ENCODE results near the gene BNIP2.

DNA sequence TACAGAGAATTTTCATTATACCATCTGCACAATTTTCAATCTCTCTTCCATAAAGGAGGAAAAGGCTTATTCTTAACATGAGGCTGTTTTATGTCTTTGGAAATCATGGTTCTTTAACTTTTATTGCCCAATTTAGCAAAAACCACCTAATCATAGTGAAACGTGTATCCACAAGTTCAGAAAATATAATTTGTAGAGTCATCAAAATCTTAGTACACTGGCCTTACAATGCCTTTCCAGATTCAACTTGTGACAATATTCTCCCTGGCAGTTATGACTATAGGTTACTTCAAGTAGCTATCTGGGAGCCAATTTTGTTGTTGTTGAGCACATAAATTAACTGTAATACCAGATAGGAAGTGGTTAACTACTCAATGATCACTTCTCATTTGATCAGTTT is 10.9 kb downstream of the BNIP2 start:
- TF ChIP-seq, protein P1, sequence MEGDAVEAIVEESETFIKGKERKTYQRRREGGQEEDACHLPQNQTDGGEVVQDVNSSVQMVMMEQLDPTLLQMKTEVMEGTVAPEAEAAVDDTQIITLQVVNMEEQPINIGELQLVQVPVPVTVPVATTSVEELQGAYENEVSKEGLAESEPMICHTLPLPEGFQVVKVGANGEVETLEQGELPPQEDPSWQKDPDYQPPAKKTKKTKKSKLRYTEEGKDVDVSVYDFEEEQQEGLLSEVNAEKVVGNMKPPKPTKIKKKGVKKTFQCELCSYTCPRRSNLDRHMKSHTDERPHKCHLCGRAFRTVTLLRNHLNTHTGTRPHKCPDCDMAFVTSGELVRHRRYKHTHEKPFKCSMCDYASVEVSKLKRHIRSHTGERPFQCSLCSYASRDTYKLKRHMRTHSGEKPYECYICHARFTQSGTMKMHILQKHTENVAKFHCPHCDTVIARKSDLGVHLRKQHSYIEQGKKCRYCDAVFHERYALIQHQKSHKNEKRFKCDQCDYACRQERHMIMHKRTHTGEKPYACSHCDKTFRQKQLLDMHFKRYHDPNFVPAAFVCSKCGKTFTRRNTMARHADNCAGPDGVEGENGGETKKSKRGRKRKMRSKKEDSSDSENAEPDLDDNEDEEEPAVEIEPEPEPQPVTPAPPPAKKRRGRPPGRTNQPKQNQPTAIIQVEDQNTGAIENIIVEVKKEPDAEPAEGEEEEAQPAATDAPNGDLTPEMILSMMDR (conservative IDR thresholded peaks at IDR 0.05; ENCODE audit: low read length) = no peak
- TF ChIP-seq EZH2phosphoT487 (IDR thresholded peaks at IDR 0.05; ENCODE audit: borderline replicate concordance) = no peak
